Colon (tissue), 2 donors: ENCODE results near the gene M6PR.
"Not testable (repeated sequence)": the region's sequence is repeated elsewhere in the genome, so short reads cannot be mapped to it uniquely, and the experiment has no call there.

Source experiments
- FAIRE-seq: peaks from 2 replicates; lab custom pipeline; 2012; peaks lifted over from hg19 to GRCh38; lab: Jason Lieb, UNC
- donor health status: control.
- donor health status: control.

Gene M6PR

DNA sequence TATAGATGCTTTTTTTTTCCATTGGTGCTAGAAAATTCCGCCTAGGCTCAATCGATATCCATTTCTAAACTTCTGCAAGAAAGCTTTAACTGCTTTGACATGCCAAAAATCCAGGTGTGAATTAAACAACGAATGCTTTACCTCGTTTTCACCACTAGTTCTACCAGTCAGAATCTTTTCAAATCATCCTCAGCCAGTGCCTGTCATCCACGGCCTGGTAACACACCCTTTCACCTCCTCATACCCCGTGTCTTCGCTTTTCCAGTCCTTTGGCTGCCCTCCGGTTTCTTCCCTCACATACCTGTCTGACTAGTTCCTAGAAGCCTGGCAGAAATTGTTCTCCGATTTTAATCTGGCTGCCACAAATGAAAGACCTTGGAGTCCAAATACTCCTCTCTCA is 36.5 kb downstream of the M6PR start:
- no peak for FAIRE-seq

DNA sequence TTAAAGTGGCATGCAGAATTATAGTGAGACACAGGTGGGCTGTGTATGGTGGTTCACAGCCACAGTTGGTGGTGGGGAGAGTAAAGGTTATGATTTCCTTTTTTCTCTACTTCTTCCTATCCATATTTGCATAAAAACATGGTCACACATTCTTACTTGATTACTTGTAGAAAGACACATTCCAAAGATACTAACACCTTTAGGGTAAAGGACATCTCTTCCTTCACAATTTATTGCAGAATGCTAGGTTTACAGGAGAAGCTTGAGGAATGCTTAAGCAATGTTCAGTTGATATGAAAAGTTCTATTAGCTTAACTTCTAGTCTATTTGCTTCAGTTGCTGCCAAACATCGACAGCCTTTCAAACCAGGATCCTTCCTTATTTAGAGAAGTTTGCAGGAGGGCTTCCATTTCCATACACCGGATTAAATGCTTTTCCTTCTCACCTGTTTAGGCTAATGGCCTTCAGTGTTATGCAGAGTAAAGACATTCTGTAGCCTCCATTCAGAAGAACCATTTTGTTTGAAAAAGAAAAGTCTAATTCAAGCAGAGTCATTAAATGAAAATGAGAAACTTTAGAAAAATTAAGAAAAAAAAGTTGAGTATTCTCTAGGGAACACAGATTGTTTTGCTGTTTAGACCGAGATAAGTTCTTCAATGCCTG is 37.7 kb downstream of the M6PR start:
- no peak for FAIRE-seq

DNA sequence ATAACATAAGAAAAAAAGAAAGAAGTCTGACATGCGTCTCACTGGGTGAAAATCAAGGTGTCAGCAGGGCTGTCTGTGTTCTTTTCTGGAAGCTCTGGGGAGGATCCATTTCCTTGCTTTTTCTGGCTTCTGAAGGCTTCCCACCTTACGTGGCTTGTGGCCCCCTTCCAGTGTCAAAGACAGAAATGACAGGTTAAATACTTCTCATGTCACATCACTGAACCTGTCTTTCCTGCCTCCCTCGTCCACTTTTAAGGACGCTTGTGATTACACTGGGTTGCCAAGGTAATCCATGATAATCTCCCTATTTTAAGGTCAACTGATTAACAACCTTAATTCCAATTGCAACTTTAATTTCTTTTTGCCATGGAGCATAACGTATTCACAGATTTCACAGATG is 39.7 kb downstream of the M6PR start:
- FAIRE-seq = no peak

DNA sequence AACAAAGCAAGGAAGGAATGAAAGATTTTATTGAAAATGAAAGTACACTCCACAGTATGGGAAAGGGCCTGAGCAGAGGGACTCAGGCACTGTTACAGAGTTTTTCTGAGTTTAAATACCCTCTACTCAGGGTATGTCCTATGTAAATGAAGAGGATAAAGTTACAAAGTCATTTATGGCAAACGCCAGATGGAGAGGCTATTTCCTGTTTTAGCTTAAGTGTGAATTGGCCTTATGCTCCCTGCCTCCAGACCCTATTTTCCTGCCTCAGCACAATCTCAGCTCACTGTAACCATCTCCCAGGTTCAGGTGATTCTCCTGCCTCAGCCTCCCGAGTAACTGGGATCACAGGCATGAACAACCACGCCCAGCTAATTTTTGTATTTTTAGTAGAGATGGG is 41.9 kb downstream of the M6PR start:
- no peak for FAIRE-seq

DNA sequence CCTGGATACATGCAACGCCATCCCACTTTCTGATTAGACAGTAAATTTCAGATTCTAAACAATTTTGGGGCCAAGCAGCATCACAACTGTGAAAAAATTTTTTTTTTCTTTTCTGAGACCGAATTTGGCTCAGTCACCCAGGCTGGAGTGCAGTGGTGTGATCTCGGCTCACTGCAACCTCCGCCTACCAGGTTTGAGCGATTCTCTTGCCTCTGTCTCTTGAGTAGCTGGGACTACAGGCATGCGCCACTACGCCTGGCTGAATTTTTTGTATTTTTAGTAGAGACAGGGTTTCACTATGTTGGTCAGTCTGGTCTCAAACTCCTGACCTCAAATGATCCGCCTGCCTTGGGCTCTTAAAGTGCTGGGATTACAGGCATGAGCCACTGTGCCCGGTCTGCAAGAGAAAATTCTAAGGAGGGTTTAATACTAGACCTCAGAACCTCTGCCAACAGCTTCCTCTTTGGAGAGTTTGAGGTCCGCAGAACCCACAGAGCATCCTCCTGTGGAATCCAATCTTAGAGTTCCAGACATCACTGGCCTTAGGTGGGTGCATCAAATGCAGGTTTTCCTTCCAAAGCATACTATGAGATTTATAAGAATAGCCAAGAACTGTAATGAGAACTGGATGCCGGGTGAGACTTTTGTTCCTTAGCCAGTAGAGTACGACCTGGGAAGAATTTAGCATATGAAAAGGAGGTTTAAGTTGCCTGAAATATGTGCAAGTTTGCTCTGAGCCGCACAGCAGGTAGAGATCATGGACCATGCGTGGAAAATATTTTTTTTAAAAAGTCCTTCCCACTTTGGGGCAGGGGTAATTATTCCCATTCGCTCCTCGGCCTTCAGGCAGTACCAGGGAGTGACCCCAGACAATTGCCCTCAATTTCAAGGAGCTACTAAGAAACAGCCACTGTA is 42.9 kb downstream of the M6PR start:
- no peak for FAIRE-seq

DNA sequence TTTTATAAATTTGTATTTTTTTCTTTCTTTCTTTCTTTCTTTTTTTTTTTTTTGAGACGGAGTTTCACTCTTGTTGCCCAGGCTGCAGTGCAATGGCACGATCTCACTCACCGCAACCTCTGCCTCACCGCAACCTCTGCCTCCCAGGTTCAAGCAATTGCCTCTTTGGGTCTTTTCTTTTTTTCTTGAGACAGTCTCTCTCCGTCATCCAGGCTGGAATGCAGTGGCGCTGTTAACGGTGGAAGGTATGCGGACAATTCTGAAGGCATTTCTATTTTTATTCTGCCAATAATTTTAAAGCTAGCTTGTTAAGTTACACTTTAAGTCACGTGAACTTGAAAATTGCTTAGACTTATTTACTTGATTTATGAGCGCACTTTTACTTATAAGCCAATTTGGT is 43.9 kb downstream of the M6PR start:
- no peak for FAIRE-seq

DNA sequence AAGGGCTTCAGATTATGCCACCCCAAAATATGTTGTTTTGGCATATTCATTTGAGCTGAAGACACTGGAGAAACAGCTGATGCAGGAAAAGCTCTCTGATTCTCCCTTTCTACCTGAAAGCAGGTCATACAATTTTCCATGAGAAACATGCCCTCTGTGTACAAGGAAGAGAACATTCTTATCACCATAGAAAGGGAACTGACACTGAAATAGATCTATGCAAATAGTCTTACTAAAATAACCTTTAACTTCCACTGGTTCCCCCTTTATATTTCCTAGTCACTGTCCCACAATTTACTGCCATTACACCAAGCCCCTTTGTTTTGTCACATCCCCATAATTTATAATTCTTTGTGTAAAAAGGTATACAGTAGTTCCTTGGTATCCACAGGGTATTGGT is 44.8 kb downstream of the M6PR start:
- FAIRE-seq = no peak

DNA sequence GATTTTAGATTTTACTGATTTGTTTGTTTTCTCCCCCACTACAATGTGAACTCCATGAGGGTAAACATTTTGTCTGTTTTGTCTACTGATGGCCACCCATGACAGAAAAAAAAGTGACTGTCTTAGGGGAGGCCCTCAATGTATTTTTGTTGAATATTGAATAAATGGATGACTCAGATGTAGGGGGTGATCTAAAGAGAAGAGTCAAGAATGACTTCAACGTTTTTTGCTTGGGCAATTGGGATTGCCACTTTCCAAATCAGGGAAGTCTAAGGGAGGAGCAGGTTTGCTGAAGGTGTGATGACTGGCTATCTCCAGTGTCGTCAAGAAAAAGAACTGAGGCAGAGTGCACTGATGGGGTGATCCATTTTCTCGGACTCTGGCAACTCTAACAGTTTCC is 45.8 kb downstream of the M6PR start:
- FAIRE-seq = no peak

DNA sequence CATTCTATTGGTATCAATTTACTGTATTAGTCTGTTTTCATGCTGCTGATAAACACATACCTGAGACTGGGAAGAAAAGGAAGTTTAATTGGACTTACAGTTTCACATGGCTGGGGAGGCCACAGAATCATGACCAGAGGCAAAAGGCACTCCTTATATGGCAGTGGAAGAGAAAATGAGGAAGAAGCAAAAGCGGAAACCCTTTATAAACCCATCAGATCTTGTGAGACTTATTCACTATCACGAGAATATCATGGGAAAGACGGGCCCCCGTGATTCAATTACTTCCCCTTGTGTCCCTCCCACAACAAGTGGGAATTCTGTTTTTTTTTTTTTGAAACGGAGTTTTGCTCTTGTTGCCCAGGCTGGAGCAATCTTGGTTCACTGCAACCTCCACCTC is 46.7 kb downstream of the M6PR start:
- not testable (repeated sequence) for FAIRE-seq

DNA sequence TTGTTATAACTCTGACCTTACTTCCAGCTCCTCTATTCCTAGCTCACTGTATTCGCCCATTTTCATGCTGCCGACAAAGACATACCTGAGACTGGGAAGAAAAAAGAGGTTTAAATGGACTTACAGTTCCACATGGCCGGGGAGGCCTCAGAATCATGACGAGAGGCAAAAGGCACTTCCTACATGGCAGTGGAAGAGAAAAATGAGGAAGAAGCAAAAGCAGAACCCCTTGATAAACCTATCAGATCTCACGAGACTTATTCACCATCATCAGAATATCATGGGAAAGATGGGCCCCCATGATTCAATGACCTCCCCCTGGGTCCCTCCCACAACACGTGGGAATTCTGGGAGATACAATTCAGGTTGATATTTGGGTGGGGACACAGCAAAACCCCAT is 49.6 kb downstream of the M6PR start:
- FAIRE-seq = no peak

DNA sequence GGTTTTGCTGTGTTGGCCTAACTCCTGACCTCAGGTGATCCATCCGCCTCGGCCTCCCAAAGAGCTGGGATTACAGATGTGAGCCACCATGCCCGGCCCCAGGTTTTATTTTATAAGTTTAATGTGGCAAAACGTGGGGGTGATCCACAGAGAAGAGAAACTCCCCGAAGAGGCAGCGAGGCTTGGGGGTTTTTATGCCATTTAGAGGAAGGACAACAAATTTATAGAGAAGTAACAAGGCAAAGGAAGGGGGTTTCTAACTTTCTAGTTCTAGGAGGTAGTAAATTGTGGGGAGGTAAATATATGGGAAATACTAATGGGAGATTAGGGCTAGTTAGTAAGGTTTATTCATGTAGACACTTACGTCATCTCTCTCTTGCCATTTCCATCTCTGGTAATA is 52.4 kb downstream of the M6PR start:
- FAIRE-seq = no peak

DNA sequence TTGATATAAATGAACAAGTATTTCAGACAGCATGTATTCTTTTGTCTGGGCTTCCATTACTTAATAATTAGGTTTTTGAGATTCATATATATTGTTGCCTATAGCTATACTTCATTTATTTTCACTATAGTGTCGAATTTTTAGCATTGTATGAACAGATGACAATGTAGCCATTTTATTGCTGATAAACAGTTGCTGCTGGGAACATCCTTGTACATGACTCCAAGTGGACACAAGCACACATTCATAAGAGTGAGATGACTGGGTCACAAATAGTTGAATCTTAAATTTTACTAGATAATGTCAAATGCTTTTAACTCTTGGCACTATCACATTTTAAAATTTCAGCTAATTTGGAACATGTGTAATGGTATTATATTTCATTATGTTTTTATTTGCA is 54.5 kb downstream of the M6PR start:
- FAIRE-seq = no peak

DNA sequence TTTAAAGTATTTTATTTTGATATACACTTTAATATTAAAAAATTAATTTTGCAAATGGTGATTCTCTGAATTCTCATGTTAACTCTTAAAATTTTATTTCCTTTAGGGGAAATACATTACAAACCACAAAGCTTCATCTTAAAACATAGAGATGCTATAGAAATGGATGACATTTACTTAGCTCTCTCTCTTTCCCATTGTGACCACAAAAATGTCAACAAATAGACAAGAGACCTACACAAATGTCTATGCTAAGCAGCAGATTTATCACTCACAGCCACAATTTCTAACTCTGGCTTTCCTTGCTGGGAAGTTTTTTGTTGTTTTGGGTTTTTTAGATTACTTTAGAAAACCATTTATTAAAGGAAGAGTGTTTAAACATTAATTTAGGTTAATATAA is 55.1 kb downstream of the M6PR start:
- FAIRE-seq = no peak

DNA sequence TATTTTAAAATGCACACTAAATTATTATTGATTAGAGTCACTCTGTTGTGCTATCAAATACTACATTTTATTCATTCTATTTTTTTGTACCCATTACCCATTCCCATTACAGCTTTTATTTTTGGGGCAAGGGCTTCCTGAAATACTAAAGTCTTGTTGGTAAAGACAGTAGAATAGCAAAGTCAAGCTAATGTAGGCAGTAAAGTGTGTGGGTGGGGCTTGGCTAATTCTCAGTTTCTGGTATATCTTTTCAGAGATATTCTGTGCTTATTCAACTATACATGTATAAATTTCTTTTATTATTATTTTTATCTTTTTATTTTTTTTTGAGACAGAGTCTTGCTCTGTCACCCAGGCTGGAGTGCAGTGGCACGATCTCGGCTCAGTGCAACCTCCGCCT is 57.5 kb downstream of the M6PR start:
- FAIRE-seq = no peak
